OCI-LY3 (cell line): ENCODE results near the gene GTF2E1.

Experiments
- EZH2phosphoT487 ChIP-seq: fragments of 200-600 bp; shearing (Covaris generic); IDR thresholded peaks from 2 replicates; pipeline ENCODE4 v1.6.1; 2018; ENCODE audit warnings: antibody characterized with exemption, mixed run types, low read depth
- TF ChIP-seq, protein P1 (sequence below): fragments of 200-600, 300-600 bp; sonication (generic); IDR thresholded peaks from 2 replicates; pipeline ENCODE4 v1.5.1; 2014; ENCODE audit warnings: antibody characterized with exemption, low read length, low read depth

DNA sequence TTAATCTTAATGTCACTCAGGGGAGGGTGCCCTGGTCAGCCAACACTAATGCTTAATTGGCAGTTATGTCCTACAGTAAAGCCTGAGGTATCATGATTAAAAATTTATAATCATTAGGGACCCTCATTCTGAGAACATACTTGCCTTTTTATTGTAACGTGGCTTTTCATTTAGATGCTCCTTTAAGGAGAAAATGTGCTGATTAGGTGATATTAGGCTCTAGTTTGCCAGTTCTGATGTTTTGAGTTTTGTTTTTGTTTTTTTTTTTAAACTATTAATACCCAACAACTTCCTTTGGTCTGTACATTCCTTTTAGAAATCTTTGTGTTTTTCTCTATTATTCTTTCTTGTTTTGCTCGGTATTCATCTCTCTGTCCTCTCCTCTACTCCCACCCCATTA is 10.3 kb downstream of the GTF2E1 start:
- TF ChIP-seq, protein P1, sequence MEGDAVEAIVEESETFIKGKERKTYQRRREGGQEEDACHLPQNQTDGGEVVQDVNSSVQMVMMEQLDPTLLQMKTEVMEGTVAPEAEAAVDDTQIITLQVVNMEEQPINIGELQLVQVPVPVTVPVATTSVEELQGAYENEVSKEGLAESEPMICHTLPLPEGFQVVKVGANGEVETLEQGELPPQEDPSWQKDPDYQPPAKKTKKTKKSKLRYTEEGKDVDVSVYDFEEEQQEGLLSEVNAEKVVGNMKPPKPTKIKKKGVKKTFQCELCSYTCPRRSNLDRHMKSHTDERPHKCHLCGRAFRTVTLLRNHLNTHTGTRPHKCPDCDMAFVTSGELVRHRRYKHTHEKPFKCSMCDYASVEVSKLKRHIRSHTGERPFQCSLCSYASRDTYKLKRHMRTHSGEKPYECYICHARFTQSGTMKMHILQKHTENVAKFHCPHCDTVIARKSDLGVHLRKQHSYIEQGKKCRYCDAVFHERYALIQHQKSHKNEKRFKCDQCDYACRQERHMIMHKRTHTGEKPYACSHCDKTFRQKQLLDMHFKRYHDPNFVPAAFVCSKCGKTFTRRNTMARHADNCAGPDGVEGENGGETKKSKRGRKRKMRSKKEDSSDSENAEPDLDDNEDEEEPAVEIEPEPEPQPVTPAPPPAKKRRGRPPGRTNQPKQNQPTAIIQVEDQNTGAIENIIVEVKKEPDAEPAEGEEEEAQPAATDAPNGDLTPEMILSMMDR, result no peak
- no peak for TF ChIP-seq EZH2phosphoT487
